GM21723 (cell line): Measurements from ENCODE around the gene CCDC40.

Source experiments
- ATAC-seq: cut with Tn5 transposase; IDR thresholded peaks from one replicate; pipeline ENCODE4 v1.9.1; 2021; ENCODE audit warnings: mild to moderate bottlenecking, moderate library complexity; ENCODE audit not compliant: unreplicated experiment

CCDC40 gene

DNA sequence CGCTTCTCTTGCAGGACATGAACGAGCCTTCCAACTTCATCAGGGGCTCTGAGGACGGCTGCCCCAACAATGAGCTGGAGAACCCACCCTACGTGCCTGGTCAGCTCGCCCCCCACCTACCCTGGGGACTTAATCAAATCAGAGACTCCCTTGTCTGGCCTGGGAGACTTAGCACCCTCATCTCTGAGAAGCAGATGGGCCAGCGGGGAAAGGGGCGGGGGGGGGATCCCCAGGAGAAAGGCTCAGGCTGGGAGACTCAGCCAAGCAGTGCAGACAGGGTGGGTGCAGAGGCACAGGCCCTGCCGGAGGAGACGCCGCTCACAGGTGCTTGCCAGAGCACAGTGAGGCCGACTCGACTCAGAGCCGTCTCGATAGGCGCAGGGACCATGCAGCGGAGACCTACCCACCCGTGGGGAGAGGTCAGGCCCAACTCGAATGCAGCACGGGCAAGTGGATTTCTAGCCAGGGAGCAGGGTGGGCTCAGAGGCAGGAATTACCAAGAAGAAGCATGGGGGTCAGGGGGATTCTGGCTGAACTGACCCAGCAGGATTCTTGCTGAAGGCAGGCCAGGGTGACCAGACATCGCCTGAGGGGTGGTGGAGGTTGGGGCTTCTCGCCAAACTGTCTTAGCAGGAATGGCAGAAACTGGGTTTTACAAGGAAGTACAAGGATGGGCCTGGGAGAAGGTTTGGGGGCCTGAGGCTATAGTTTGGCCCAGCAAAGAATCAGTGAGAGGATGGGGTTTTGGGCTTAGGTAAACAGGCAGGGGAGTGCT is 74.7 kb downstream of the CCDC40 start:
- no peak for ATAC-seq

DNA sequence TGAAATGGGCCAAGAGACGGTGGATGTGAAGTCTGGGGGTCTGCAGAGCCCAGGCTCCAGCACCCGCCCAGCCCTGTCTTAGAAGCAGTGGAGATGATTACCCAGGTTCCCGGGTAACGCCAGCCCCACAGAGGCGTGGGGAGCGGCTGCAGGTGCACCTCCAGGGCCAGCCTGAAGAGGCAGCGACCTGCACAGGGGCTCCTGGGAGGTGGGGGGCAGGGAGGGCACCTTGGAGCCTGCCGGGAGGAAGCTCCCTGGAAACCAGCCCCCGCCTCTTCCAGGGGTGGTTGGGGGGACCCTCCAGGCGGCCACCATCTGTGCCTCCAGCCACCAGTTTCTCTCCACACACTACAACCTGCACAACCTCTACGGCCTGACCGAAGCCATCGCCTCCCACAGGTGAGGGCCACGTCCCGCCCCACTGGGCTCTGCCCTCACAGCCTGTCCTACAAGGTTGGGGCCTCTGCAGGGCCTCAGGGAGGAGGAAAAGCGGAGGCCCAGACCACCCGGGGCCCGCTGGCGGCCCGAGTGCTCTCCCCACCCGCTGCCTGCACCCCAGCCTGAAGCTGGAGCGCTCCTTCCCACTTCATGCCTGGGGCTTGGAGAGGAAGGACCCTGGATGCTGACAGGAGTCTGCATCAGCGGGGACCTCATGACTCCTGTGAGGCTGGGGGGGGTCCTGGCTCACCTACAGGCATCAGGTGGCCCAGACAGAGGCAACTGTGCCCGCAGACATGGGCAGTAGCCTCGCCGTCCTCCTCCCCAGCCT is 75.4 kb downstream of the CCDC40 start:
- no peak for ATAC-seq

DNA sequence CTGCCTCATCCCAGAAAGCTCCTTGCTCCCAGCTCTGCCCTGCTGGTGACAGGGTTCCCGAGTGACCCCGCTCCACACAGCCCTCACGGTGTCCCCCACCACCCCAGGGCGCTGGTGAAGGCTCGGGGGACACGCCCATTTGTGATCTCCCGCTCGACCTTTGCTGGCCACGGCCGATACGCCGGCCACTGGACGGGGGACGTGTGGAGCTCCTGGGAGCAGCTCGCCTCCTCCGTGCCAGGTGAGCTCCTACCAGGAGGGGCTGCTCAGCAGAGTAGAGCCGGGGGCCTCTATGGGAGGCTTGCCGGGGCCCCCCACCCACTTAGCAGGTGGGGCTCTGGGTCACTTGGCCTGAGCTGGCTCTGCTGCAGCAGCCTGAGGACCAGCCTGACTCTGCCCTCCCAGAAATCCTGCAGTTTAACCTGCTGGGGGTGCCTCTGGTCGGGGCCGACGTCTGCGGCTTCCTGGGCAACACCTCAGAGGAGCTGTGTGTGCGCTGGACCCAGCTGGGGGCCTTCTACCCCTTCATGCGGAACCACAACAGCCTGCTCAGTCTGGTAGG is 76.1 kb downstream of the CCDC40 start:
- no peak for ATAC-seq

DNA sequence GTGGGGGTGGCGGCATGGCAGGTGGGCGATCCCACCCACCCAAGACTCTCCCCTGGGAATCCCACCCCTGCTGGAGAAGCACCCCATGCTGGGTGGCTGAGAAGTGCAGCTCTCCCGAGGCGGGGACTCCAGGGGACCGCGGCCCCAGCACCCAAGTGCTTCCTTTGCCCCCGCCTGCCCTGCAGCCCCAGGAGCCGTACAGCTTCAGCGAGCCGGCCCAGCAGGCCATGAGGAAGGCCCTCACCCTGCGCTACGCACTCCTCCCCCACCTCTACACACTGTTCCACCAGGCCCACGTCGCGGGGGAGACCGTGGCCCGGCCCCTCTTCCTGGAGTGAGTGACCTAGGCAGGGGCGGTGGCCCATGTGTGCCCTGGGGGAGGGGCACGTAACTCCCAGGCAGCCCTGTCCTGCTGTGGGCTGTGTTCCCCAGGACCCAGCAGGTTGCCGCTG is 76.6 kb downstream of the CCDC40 start:
- ATAC-seq: no peak

DNA sequence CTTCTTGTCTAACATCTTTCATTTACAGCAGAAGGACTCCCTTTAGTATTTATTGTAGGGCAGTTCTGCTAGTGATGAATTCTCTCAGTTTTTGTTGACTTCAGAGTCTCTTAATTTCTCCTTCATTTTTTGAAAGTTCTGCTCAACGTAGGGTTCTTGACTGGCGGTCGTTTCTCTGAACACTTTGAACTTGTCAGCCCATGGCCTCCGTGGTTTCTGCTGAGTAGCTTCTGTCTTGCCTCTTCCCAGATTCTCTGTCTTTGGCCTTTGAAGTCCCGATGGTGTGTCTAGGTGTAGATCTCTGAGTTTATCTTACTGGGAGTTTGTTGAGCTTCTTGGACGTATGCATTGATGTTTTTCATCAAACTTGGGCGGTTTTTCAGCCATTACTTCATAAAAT is 78.3 kb downstream of the CCDC40 start:
- ATAC-seq: no peak

DNA sequence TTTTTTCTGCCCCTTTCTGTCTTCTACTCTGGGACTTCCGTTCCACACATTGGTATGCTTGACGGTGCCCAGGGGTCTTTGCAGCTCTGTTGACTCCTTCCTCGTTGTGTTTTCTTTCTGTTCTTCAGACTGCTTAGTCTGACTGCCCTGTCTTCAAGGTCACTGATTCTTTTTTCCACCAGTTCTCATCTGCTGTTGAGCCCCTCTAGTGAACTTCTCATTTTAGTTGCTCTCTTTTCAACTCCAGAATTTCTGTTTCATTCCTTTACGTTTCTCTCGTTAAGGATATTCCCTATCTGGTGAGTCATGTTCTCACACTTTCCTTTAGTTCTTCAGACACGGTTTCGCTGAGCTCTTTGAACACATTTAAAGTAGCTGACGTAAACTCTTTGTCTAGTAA is 78.7 kb downstream of the CCDC40 start:
- no peak for ATAC-seq

DNA sequence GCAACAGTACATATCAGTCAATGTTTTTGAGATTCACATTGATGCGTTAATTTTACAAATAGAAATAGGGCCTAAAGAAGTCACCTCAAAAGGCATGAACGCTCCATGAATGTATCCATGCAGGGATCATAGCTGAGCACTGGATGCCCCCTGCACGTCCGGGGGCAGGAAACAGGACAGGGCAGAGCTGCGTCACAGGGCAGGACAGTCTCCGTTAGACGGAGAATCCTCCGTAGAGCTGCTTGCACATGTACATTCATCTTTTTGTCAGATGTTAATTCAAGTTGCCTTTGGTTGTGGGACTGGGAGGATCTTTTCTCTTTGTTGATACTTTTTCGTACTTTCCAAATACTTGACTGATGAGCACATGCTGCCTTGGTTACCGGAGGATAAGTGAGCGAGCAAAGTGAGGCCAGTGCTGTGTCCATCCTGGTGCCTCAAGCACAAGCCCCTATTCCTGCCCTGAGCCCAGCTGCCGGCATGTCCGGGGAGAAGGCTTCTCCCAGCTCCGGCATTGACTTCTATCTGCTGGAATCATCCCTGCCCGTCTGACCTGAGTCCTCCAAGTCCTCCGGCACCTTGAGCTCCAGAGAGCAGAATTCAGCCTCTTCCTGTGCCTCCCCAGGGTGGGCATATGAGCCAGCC is 80.0 kb downstream of the CCDC40 start:
- no peak for ATAC-seq

DNA sequence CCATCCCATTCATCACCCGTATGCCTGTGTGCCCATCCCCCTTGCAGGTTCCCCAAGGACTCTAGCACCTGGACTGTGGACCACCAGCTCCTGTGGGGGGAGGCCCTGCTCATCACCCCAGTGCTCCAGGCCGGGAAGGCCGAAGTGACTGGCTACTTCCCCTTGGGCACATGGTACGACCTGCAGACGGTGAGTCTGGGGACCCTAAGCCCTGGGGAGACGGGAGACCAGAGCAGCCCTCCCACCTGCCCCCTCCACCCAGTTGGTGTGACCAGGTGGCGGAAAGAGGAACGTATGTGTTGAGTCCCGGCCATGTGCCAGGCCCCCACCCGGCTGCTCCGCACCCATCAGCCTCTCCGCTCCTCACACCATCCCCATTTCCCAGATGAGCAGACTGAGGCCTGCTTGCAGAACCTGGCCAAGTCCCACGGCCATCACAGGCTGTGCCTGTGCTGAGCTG is 80.5 kb downstream of the CCDC40 start:
- ATAC-seq: no peak

DNA sequence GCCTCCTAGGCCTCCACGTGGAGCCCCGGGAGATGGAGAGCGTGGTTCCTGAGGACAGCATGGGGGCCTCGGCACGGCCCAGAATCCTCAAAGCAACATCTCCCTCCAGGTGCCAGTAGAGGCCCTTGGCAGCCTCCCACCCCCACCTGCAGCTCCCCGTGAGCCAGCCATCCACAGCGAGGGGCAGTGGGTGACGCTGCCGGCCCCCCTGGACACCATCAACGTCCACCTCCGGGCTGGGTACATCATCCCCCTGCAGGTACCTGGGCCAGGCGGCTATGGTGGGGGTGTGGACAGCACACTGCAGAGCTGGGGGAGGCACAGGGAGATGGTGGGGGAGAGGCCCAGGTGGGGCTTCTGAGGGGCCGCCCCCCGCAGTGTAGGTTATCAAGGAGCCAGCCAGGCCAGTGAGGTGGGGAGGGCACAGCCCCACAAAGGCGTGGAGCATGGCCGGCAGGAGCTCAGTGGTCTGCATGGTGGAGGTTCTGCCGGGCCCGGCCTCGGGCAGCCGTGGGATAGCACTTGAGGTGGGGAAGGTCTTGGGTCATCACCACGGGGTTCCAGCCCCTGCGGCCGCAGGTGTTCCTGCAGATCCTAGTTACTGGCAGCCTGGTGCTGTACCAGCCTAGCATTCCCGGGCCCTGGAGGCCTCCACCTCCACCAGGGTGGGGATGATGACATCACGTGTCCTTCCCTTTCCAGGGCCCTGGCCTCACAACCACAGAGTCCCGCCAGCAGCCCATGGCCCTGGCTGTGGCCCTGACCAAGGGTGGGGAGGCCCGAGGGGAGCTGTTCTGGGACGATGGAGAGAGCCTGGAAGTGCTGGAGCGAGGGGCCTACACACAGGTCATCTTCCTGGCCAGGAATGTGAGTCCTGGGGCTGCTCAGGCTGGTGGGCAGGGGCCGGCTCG is 81.3 kb downstream of the CCDC40 start:
- ATAC-seq: no peak

DNA sequence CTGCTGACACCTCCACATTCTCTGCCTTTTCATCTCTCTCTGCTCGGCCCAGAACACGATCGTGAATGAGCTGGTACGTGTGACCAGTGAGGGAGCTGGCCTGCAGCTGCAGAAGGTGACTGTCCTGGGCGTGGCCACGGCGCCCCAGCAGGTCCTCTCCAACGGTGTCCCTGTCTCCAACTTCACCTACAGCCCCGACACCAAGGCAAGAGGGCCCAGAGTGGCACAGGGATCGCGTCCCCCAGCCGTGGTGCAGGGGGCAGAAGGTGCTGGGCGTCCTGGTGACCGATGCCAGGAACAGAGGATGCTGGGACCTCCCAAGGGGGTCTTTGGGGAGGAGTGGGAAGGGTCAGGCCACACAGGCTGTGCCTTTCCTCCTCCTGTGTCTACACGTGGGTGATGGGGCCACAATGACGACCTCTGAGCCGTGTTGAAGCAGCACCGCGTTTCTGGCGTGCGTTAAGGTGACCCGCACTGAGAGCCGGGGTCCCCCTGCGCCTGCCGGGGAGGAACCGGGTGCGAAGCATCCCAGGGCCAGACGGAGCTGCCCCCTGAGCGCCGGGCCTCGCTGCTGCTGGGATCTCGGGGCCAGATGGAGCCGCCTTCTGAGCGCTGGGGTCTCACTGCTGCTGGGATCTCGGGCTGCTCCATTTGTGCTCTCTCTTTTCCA is 82.3 kb downstream of the CCDC40 start:
- no peak for ATAC-seq

DNA sequence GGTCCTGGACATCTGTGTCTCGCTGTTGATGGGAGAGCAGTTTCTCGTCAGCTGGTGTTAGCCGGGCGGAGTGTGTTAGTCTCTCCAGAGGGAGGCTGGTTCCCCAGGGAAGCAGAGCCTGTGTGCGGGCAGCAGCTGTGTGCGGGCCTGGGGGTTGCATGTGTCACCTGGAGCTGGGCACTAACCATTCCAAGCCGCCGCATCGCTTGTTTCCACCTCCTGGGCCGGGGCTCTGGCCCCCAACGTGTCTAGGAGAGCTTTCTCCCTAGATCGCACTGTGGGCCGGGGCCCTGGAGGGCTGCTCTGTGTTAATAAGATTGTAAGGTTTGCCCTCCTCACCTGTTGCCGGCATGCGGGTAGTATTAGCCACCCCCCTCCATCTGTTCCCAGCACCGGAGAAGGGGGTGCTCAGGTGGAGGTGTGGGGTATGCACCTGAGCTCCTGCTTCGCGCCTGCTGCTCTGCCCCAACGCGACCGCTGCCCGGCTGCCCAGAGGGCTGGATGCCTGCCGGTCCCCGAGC is 82.9 kb downstream of the CCDC40 start:
- no peak for ATAC-seq

DNA sequence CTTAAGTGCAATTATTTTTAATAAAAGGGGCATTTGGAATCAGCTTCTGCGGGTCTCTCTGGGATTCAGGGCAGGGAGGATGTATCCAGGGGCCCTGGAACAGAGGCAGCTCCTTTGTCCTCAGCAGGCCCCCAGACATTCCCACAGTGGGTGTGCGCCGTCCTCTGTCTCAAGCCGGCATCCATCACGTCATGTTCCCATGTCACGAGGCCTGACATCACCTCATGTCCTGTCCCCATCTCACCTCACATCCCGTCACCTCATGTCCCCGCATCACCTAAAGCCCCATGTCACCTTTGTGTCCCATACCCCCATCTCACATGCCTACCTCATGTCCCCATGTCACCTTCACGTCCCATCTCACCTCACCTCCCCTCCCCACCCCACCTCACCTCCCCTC is 83.4 kb downstream of the CCDC40 start:
- no peak for ATAC-seq

DNA sequence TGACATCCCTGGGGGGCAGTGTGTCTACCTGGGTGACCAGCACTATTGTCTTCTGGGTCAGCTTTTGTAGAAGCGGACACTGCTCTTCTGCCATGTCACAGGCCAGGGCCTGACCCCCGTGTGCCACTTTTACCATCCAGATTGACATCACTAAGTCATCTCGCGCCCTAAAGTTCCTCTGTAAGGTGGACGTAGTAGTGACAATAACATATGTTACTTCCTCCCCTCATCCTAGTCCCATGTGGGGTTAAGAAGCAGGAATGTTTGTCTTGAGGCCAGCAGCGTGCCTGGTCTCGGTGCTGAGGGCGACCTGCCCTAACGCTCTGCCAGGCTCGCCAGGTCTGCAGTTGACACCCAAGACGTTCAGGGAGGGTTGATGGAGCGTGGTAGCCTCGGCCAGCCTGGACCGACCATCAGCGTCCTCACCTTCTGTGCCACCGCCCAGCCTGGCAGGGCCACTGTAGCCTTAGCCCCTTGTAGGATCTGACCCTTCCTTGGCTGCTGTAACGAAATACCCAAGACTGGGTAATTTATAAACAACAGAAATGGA is 85.7 kb downstream of the CCDC40 start:
- ATAC-seq: no peak

DNA sequence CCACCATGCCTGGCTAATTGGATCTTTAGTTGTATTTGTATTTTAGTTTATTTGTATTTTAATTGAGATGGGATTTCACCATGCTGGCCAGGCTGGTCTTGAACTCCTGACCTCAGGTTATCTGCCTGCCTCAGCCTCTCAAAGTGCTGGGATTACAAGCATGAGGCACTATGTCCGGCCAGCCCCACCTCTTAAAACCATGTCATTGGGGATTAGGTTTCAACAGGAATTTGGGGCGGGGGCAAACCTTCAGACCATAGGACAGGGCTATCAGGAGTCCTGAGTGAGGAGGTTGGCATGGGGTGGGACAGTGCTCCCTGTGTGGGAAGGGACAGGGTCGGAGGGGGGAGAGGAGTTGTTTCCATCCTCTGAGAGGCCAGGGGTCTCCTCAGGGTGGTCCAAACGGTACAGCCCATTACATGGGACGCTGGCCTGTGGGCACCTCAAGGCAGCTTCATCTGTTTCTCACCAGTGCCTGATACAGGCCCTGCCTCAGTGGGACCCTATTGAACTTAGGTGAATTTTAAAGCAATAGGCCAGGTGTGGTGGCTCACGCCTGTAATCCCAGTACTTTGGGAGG is 86.6 kb downstream of the CCDC40 start:
- ATAC-seq: no peak

DNA sequence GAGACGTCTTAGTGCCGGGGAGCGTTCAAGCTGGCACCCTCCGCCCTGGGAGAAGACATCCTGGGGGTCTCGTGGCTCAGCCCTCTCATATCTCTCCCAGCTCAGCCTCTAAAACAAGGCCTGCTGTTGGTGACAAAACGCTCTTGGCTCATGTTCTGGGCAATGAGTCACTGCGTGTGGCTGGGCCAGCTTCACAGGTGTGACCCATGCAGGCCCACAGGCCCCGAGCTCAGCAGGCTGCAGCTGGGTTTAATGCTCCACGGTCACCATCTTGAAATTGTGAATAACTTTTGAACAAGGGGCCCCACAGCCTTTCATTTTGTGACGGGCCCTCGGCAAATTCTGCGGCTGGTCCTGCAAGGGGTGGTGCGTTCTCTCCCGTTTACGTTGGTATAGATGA is 87.3 kb downstream of the CCDC40 start:
- no peak for ATAC-seq

DNA sequence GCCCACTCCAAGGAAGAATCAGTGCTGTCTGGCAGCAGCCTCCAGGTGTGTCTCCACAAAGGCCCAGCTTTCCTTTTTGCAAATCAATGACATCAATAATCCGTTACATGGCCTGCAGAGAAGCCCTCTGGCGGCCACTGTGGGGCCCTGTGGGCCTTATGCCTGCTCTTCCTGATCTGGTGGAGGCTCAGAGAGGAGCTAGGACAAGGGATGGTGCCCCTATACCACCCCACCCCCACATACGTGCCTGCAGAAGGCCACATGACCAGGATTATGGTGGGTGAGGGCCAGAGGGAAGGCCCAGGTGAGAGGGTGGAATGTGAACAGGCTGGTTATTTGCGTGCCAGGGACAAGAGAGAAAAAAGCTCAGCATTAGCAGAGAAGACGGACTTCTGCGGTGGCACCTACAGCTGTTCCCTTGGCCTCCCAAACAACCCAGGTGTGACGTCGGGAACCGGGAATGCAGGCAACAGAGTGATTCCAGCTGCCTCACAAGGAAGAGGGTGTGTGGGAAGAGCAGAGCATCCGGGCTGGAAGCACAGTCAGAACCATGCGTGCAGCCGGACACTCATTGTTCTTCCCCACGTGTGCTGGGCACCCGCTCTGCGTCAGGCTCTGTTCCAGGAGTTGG is 88.0 kb downstream of the CCDC40 start:
- no peak for ATAC-seq

DNA sequence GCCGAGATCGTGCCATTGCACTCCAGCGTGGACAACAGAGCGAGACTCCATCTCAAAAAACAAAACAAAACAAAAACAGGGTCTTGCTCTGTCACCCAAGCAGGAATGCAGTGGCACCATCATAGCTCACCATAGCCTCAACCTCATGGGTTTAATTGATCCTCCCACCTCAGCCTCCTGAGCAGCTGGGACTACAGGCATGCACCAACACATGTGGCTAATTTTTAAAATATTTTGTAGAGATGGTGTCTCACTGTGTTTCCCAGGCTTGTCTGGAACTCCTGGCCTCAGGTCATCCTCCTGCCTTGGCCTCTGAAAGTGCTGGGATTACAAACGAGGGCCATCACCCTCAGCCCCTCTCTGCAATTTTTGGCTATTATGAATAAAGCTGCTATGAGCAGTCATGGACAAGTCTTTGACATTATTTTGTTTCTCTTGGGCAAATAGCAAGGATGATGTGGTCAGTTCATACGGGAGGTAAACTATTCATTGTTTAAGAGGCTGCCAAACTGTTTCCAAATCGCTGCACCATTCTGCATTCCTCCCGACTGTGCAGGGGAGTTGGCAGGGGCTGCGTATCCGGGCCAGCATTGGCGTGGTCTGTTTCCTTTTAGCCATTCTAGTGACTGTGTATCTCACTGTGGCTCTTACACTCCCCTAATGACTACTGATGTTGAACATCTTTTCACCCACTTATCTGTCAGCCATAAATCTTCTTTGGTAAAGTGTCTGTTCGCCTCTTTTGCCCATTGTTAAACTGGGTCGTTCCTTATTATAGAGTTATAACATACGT is 89.4 kb downstream of the CCDC40 start:
- ATAC-seq: no peak

DNA sequence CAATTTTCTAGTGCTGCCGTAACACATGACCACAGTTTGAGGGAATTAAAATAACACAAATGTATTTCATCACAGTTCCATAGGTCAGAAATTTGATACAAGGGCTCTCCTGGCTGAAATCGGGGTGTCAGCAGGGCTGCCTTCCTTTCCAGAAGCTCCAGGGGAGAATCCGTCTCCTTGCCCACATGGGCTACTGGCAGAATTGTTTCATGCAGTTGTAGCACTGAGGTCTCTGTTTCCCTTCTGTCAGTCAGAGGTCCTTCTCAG is 89.9 kb downstream of the CCDC40 start:
- ATAC-seq: no peak
